ENCODE measurements around the gene C3orf38.
A peak's percentile ranks its signal among the peaks of the same experiment; 100 is the strongest.
"Not testable (repeated sequence)": the region's sequence is repeated elsewhere in the genome, so short reads cannot be mapped to it uniquely, and the experiment has no call there.

The C3orf38 gene

DNA sequence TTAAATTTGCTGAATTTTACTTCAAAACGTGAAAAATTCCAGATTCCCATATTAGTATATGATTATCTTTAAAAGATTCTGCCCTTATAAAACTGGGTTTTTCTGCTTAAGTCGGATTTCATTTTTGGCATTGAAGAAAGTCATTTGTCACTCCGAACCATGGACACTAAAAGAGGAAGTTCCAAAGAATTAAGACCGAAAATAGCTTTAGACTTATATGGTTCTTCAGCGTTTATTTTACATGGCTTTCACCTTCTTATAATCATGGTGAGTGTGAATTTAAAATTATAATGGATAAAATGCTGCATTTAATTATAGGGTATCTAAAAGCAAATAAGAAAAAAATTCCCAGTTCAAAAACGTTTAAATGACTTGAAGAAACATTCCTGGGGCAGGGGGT, 1.0 kb downstream of the C3orf38 start:
- H3K36me3 ChIP-seq (ENCODE audit: control insufficient read depth, insufficient read depth, low read length) = peaks cover 16% of the 10 kb centered on the region
- H3K27ac ChIP-seq (ENCODE audit: insufficient read depth, low read depth, low read length, poor library complexity, severe bottlenecking) = no peak overlapping the region
- no peaks in the 10 kb centered on the region for H3K9me3 ChIP-seq (ENCODE audit: control insufficient read depth, low read length)
- peak overlapping the region; percentile 94 for H3K4me3 ChIP-seq (ENCODE audit: insufficient read depth, low read depth, low read length)
- H3K27me3 ChIP-seq (ENCODE audit: control insufficient read depth, insufficient read depth, low read length, poor library complexity, severe bottlenecking) = no peaks in the 10 kb centered on the region
- WGBS, 2 experiments = 4 to 9% methylated on average over 4 to 6 of the region's 6 CpGs
- no peaks in the 10 kb centered on the region for H3K4me1 ChIP-seq (ENCODE audit: control insufficient read depth, insufficient read depth, low read length)

DNA sequence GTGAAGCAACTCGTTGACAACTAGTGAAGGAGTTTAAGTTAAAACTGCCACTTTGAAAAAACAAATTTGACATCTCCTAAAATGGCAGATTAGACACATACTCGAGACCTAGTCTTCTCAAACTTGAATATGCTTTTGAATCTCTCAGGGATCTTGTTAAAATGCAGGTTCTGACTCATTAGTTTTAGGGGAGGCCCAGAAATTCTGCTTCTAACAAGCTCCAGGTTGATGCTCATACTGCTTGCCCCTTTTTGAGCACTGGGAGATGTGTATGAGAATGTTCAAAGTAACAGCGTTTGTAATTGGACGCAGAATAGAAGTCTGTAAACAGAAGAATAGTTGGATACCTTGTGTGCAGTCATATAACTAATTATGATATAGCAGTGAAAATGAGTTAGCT, 1.6 kb downstream of the C3orf38 start:
- no peaks in the 10 kb centered on the region for H3K27me3 ChIP-seq (ENCODE audit: control insufficient read depth, insufficient read depth, low read length, poor library complexity, severe bottlenecking)
- H3K27ac ChIP-seq (ENCODE audit: insufficient read depth, low read depth, low read length, poor library complexity, severe bottlenecking) = no peak overlapping the region
- H3K36me3 ChIP-seq (ENCODE audit: control insufficient read depth, insufficient read depth, low read length) = peaks cover 22% of the 10 kb centered on the region
- no peaks in the 10 kb centered on the region for H3K9me3 ChIP-seq (ENCODE audit: control insufficient read depth, low read length)
- 72 to 79% methylated on average over 4 of the region's 4 CpGs for WGBS, 2 experiments
- H3K4me1 ChIP-seq (ENCODE audit: control insufficient read depth, insufficient read depth, low read length) = no peaks in the 10 kb centered on the region
- H3K4me3 ChIP-seq (ENCODE audit: insufficient read depth, low read depth, low read length) = peak overlapping the region; percentile 94

DNA sequence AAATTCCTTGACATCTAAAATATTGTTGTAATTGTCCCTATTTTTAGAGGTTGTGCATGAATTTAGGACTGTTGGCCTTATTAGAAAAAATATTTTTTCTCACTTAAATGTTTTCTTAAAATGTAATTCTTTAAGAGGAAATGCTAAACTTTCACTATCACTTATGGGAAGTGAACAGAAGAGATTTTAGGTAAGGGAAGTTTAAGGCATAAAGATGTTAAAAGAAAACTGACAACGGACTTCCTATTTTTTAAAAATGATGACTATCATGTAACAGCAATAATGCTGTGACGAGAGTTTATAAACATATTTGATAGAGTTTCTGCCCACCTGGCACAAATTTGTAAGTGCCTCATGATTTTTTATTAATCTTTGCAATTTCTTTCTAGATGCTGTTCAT, 3.1 kb downstream of the C3orf38 start:
- H3K4me1 ChIP-seq (ENCODE audit: control insufficient read depth, insufficient read depth, low read length) = no peaks in the 10 kb centered on the region
- H3K4me3 ChIP-seq (ENCODE audit: insufficient read depth, low read depth, low read length) = no peak overlapping the region
- WGBS, 2 experiments = 86 to 95% methylated on average over 2 of the region's 2 CpGs
- no peaks in the 10 kb centered on the region for H3K9me3 ChIP-seq (ENCODE audit: control insufficient read depth, low read length)
- H3K36me3 ChIP-seq (ENCODE audit: control insufficient read depth, insufficient read depth, low read length) = peaks cover 34% of the 10 kb centered on the region
- H3K27me3 ChIP-seq (ENCODE audit: control insufficient read depth, insufficient read depth, low read length, poor library complexity, severe bottlenecking) = no peaks in the 10 kb centered on the region
- no peak overlapping the region for H3K27ac ChIP-seq (ENCODE audit: insufficient read depth, low read depth, low read length, poor library complexity, severe bottlenecking)

DNA sequence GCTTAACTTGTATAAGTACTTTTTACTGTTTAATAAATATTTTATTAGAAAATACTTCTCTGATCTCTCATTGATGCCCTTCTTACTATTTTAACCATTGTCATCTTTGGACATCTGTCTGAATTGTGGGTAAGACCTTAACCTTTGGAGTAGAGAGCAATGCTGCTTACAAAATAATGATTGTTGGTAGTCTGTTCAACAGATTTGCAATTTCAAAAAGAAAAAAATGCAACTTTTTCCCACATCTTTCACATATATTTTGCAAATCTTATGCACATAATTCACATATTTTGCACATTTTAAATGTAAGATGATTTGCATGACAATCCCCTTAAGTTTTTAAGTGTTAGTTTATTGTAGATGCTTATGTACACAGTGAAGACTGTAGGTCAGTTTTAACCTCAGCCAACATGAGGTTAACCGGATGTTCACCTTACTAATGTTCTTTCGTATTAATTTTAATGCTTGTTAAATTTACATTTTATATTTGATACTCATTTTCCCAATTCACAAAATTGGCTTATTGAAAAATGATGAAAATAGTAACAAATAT, 16.7 kb downstream of the C3orf38 start:
- H3K4me1 ChIP-seq (ENCODE audit: control insufficient read depth, insufficient read depth, low read length) = no peaks in the 10 kb centered on the region
- H3K9me3 ChIP-seq (ENCODE audit: control insufficient read depth, low read length) = no peaks in the 10 kb centered on the region
- no CpG with 5 or more reads among the region's 2 CpGs for WGBS, 2 experiments
- no peaks in the 10 kb centered on the region for H3K27me3 ChIP-seq (ENCODE audit: control insufficient read depth, insufficient read depth, low read length, poor library complexity, severe bottlenecking)
- no peak overlapping the region for H3K27ac ChIP-seq (ENCODE audit: insufficient read depth, low read depth, low read length, poor library complexity, severe bottlenecking)
- H3K36me3 ChIP-seq (ENCODE audit: control insufficient read depth, insufficient read depth, low read length) = no peaks in the 10 kb centered on the region
- no peak overlapping the region for H3K4me3 ChIP-seq (ENCODE audit: insufficient read depth, low read depth, low read length)

DNA sequence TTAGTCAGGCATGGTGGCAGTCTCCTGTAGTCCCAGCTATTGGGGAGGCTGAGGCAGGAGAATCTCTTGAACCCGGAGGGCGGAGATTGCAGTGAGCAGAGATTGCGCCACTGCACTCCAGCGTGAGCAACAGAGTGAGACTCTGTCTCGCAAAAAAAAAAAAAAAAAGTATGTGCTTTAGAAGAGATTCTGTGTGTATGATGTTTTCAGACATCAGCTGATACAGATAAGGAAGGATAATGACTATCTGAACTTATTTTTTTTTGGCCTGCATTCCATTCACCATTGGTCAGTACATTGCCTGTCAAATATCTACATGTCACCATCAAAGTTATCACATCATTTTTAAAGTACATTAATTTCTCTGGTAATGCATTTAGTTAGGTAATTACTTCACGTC, 17.4 kb downstream of the C3orf38 start:
- WGBS, 2 experiments = 87% methylated on average over 5 to 6 of the region's 6 CpGs
- no peak overlapping the region for H3K4me3 ChIP-seq (ENCODE audit: insufficient read depth, low read depth, low read length)
- no peaks in the 10 kb centered on the region for H3K27me3 ChIP-seq (ENCODE audit: control insufficient read depth, insufficient read depth, low read length, poor library complexity, severe bottlenecking)
- H3K36me3 ChIP-seq (ENCODE audit: control insufficient read depth, insufficient read depth, low read length) = no peaks in the 10 kb centered on the region
- H3K27ac ChIP-seq (ENCODE audit: insufficient read depth, low read depth, low read length, poor library complexity, severe bottlenecking) = no peak overlapping the region
- H3K4me1 ChIP-seq (ENCODE audit: control insufficient read depth, insufficient read depth, low read length) = no peaks in the 10 kb centered on the region
- no peaks in the 10 kb centered on the region for H3K9me3 ChIP-seq (ENCODE audit: control insufficient read depth, low read length)

DNA sequence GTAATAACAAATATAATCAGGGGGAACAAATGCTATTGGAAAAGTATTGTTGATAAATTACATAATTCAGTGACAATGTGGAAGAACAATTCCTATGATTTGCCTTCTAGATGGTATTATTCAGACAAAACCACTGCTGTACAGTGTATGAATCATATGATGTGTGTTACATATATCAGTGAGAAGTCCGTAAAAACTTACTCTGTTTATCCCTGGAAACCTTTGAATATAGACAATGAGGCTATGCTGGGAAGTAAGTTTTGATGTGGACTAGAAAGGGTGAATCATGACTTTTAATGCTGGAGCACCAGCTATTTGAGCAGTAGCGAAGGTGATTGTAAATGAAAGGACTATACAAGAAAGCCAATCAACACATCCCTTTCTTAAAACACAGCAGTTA, 17.9 kb downstream of the C3orf38 start:
- Histone ChIP-seq H3K9me3 (ENCODE audit: control insufficient read depth, low read length) (no peaks in the 10 kb centered on the region), H3K4me3 (ENCODE audit: insufficient read depth, low read depth, low read length) (no peak overlapping the region), H3K4me1 (ENCODE audit: control insufficient read depth, insufficient read depth, low read length) (no peaks in the 10 kb centered on the region), H3K27me3 (ENCODE audit: control insufficient read depth, insufficient read depth, low read length, poor library complexity, severe bottlenecking) (no peaks in the 10 kb centered on the region), H3K36me3 (ENCODE audit: control insufficient read depth, insufficient read depth, low read length) (no peaks in the 10 kb centered on the region), H3K27ac (ENCODE audit: insufficient read depth, low read depth, low read length, poor library complexity, severe bottlenecking) (no peak overlapping the region)
- WGBS, 2 experiments = 89 to 92% methylated on average over 1 to 2 of the region's 2 CpGs

DNA sequence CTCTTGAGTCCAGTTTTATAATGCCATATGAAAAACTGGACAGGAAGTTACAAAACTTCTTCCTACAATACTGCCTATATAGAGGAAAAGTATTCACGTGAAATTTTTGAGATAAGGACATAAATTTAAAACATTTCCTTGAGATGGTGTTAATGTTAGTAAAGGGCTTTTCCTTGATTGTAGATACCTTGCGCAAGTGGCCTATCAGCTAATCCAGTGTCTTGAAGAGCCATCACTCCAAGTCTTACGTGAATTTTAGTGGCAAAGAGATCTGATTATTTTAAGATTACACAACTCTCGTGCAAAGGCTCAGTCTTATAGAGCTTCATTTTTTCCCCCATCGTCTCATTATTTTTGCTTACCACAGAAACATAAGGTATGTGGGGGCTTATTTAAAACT, 18.4 kb downstream of the C3orf38 start:
- no peaks in the 10 kb centered on the region for H3K27me3 ChIP-seq (ENCODE audit: control insufficient read depth, insufficient read depth, low read length, poor library complexity, severe bottlenecking)
- H3K36me3 ChIP-seq (ENCODE audit: control insufficient read depth, insufficient read depth, low read length) = no peaks in the 10 kb centered on the region
- H3K27ac ChIP-seq (ENCODE audit: insufficient read depth, low read depth, low read length, poor library complexity, severe bottlenecking) = no peak overlapping the region
- WGBS, 2 experiments = 99% methylated on average over 3 to 4 of the region's 5 CpGs
- H3K9me3 ChIP-seq (ENCODE audit: control insufficient read depth, low read length) = no peaks in the 10 kb centered on the region
- H3K4me3 ChIP-seq (ENCODE audit: insufficient read depth, low read depth, low read length) = no peak overlapping the region
- no peaks in the 10 kb centered on the region for H3K4me1 ChIP-seq (ENCODE audit: control insufficient read depth, insufficient read depth, low read length)

DNA sequence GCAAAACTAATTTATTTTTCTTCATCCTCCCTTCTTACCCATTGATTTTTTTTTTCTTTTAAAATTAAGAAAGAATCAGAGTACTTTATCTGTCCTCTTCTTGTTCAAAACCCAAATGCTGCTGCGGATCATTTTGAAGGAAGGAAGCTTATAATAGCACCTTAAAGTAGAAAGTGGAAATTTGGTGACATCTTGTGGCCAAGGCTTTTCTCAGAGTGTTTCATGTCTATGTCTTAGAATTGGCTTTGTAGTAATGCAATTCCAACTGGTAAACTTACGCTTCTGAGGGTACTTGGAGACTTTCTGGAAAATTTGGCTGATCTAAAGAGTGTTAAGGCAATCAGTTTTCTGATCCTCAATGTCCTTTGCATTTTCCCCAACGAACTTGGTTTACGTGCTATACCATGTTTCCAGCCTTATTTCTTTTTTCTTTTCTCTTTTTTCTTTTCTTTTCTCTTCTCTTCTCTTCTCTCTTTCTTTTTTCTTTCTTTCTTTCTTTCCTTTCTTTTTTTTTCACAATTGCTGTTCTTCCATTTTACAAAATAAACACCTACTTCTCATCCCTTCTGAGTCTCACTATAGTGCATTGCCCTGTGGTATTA, 30.7 kb downstream of the C3orf38 start:
- no peaks in the 10 kb centered on the region for H3K4me1 ChIP-seq (ENCODE audit: control insufficient read depth, insufficient read depth, low read length)
- no peaks in the 10 kb centered on the region for H3K27me3 ChIP-seq (ENCODE audit: control insufficient read depth, insufficient read depth, low read length, poor library complexity, severe bottlenecking)
- no peaks in the 10 kb centered on the region for H3K9me3 ChIP-seq (ENCODE audit: control insufficient read depth, low read length)
- H3K4me3 ChIP-seq (ENCODE audit: insufficient read depth, low read depth, low read length) = no peak overlapping the region
- H3K36me3 ChIP-seq (ENCODE audit: control insufficient read depth, insufficient read depth, low read length) = no peaks in the 10 kb centered on the region
- no peak overlapping the region for H3K27ac ChIP-seq (ENCODE audit: insufficient read depth, low read depth, low read length, poor library complexity, severe bottlenecking)
- 80 to 81% methylated on average over 4 of the region's 4 CpGs for WGBS, 2 experiments

DNA sequence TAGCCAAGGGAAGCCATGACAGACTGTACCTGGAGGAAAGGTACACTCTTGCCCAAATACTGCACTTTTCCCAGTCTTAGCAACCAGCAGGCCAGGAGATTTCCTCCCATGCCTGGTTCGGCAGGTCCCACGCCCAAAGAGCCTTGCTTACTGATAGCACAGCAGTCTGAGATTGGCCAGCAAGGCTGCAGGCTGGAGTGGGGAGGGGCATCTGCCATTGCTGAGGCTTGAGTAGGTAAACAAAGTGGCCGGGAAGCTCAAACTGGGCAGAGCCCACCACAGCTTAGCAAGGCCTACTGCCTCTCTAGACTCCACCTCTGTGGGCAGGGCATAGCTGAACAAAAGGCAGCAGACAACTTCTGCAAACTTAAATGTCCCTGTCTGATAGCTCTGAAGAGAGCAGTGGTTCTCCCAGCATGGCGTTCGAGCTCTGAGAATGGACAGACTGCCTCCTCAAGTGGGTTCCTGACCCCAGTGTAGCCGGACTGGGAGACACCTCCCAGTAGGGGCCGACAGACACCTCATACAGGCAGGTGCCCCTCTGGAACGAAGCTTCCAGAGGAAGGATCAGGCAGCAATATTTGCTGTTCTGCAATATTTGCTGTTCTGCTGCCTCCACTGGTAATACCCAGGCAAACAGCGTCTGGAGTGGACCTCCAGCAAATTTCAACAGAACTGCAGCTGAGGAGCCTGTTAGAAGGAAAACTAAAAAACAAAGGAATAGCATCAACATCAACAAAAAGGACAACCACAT, 32.6 kb downstream of the C3orf38 start:
- not testable (repeated sequence) for H3K9me3 ChIP-seq (ENCODE audit: control insufficient read depth, low read length); H3K4me1 ChIP-seq (ENCODE audit: control insufficient read depth, insufficient read depth, low read length); H3K27me3 ChIP-seq (ENCODE audit: control insufficient read depth, insufficient read depth, low read length, poor library complexity, severe bottlenecking); H3K36me3 ChIP-seq (ENCODE audit: control insufficient read depth, insufficient read depth, low read length); H3K27ac ChIP-seq (ENCODE audit: insufficient read depth, low read depth, low read length, poor library complexity, severe bottlenecking); H3K4me3 ChIP-seq (ENCODE audit: insufficient read depth, low read depth, low read length)
- 92 to 96% methylated on average over 9 of the region's 9 CpGs for WGBS, 2 experiments

DNA sequence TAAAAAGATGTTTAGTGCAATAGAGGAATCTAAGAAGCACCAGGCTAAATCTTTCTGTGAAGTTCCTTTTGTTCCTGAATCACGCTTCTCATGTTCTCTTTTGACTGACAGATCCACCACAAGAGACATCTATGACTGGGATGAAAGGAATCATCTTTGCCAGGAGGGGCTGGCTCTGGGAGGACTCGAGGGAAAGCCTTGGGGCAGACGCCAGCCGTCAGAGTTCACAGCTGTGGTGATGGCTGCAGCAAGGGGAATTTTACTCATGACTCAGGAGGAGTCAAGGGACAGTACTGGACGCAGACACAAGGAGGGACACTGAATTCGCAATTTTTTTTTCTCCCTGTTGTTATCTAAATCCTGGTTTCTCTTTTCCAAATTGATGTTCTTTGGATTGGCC, 38.7 kb downstream of the C3orf38 start:
- 87 to 94% methylated on average over 6 of the region's 6 CpGs for WGBS, 2 experiments

More for the DNA sequence above, 38.7 kb downstream of the C3orf38 start:
- H3K27ac ChIP-seq (ENCODE audit: insufficient read depth, low read depth, low read length, poor library complexity, severe bottlenecking) = no peak overlapping the region
- no peaks in the 10 kb centered on the region for H3K9me3 ChIP-seq (ENCODE audit: control insufficient read depth, low read length)
- no peaks in the 10 kb centered on the region for H3K27me3 ChIP-seq (ENCODE audit: control insufficient read depth, insufficient read depth, low read length, poor library complexity, severe bottlenecking)
- H3K4me1 ChIP-seq (ENCODE audit: control insufficient read depth, insufficient read depth, low read length) = no peaks in the 10 kb centered on the region
- no peaks in the 10 kb centered on the region for H3K36me3 ChIP-seq (ENCODE audit: control insufficient read depth, insufficient read depth, low read length)
- no peak overlapping the region for H3K4me3 ChIP-seq (ENCODE audit: insufficient read depth, low read depth, low read length)

Data from ectodermal cell (in vitro differentiated cells).